ENCODE data around the gene ACBD7.

GRCh38 chr10:15124908-15125307 is 36.3 kb upstream of the ACBD7 start:
- TF ChIP-seq, protein P1, sequence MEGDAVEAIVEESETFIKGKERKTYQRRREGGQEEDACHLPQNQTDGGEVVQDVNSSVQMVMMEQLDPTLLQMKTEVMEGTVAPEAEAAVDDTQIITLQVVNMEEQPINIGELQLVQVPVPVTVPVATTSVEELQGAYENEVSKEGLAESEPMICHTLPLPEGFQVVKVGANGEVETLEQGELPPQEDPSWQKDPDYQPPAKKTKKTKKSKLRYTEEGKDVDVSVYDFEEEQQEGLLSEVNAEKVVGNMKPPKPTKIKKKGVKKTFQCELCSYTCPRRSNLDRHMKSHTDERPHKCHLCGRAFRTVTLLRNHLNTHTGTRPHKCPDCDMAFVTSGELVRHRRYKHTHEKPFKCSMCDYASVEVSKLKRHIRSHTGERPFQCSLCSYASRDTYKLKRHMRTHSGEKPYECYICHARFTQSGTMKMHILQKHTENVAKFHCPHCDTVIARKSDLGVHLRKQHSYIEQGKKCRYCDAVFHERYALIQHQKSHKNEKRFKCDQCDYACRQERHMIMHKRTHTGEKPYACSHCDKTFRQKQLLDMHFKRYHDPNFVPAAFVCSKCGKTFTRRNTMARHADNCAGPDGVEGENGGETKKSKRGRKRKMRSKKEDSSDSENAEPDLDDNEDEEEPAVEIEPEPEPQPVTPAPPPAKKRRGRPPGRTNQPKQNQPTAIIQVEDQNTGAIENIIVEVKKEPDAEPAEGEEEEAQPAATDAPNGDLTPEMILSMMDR (tag by site-specific recombination; IDR thresholded peaks at IDR 0.05): no peak
- TF ChIP-seq ZBTB10 (tag by site-specific recombination; IDR thresholded peaks at IDR 0.05): no peak
- no peak for TF ChIP-seq ZBTB7A (tag by site-specific recombination; IDR thresholded peaks at IDR 0.05; ENCODE audit: low read depth)
- TF ChIP-seq ZNF114 (tag by site-specific recombination; IDR thresholded peaks at IDR 0.05): no peak
- TF ChIP-seq GLIS1 (tag by site-specific recombination; IDR thresholded peaks at IDR 0.05): no peak
- no peak for TF ChIP-seq ZNF707 (tag by site-specific recombination; IDR thresholded peaks at IDR 0.05)
